Trophoblast cell (in vitro differentiated cells and primary cell): ENCODE data around the gene FOXP2.
"Not testable (repeated sequence)": the region's sequence is repeated elsewhere in the genome, so short reads cannot be mapped to it uniquely, and the experiment has no call there.

Experiments
- DNase-seq, 2 donors: peaks; one replicate each; pipeline ENCODE4 v3.0.0-alpha.2; 2016
- H2AFZ ChIP-seq: 2 replicates; pipeline ENCODE4 v1.6.1; 2013; ENCODE audit warnings: low read length, moderate library complexity, mild to moderate bottlenecking; ENCODE audit not compliant: insufficient read depth, poor library complexity
- H2AK5ac ChIP-seq: 2 replicates; pipeline ENCODE4 v1.6.1; 2013; ENCODE audit warnings: mild to moderate bottlenecking, low read length
- H2BK120ac ChIP-seq: 2 replicates; pipeline ENCODE4 v1.6.1; 2013; ENCODE audit warnings: low read length, mild to moderate bottlenecking, moderate library complexity; ENCODE audit not compliant: insufficient read depth, poor library complexity
- H2BK12ac ChIP-seq: 2 replicates; pipeline ENCODE4 v1.6.1; 2013; ENCODE audit warnings: mild to moderate bottlenecking, low read length, moderate library complexity
- H2BK5ac ChIP-seq: 2 replicates; pipeline ENCODE4 v1.6.1; 2013; ENCODE audit warnings: low read length, low read depth, moderate library complexity, mild to moderate bottlenecking; ENCODE audit not compliant: poor library complexity
- H3K14ac ChIP-seq: 2 replicates; pipeline ENCODE4 v1.6.1; 2013; ENCODE audit warnings: mild to moderate bottlenecking, low read length
- H3K18ac ChIP-seq: 2 replicates; pipeline ENCODE4 v1.6.1; 2013; ENCODE audit warnings: mild to moderate bottlenecking, low read length
- H3K23ac ChIP-seq: 2 replicates; pipeline ENCODE4 v1.6.1; 2013; ENCODE audit warnings: low read length
- H3K27ac ChIP-seq: 2 replicates; pipeline ENCODE4 v1.5.1; 2013; ENCODE audit warnings: low read depth, mild to moderate bottlenecking, inconsistent platforms, low read length, moderate library complexity
- H3K27me3 ChIP-seq: 2 replicates; pipeline ENCODE4 v1.6.1; 2013; ENCODE audit warnings: inconsistent platforms, mild to moderate bottlenecking, low read length, moderate library complexity; ENCODE audit not compliant: insufficient read depth
- H3K36me3 ChIP-seq, 2 experiments: 1 replicate in 1 of 2; 2 replicates in 1 of 2; pipeline ENCODE4 v1.6.1; 2013; ENCODE audit warnings: low read length in 2 of 2, mild to moderate bottlenecking in 2 of 2, moderate library complexity in 1 of 2; ENCODE audit not compliant: insufficient read depth in 2 of 2, control insufficient read depth in 1 of 2
- H3K4ac ChIP-seq: 2 replicates; pipeline ENCODE4 v1.6.1; 2013; ENCODE audit warnings: low read depth, mild to moderate bottlenecking, low read length, moderate library complexity
- H3K4me1 ChIP-seq, 2 experiments: 1 replicate in 1 of 2; 2 replicates in 1 of 2; pipeline ENCODE4 v1.6.1; 2013; ENCODE audit warnings: low read length in 2 of 2, mild to moderate bottlenecking in 2 of 2, moderate library complexity in 1 of 2; ENCODE audit not compliant: insufficient read depth in 2 of 2, control insufficient read depth in 1 of 2
- H3K4me2 ChIP-seq: 2 replicates; pipeline ENCODE4 v1.6.1; 2013; ENCODE audit warnings: inconsistent platforms, mild to moderate bottlenecking, low read length, moderate library complexity
- H3K4me3 ChIP-seq: 2 replicates; pipeline ENCODE4 v1.5.1; 2013; ENCODE audit warnings: mild to moderate bottlenecking, low read depth, low read length, inconsistent platforms
- H3K79me1 ChIP-seq: one replicate; pipeline ENCODE4 v1.6.1; 2013; ENCODE audit warnings: low read length
- H3K79me2 ChIP-seq: 2 replicates; pipeline ENCODE4 v1.6.1; 2013; ENCODE audit warnings: low read length, mild to moderate bottlenecking; ENCODE audit not compliant: control insufficient read depth, insufficient read depth, poor library complexity
- H3K9ac ChIP-seq: 2 replicates; pipeline ENCODE4 v1.6.1; 2013; ENCODE audit warnings: mild to moderate bottlenecking, low read length
- H3K9me3 ChIP-seq: 2 replicates; pipeline ENCODE4 v1.6.1; 2013; ENCODE audit warnings: low read depth, mild to moderate bottlenecking, control low read depth, inconsistent platforms, low read length; ENCODE audit not compliant: insufficient read depth
- H4K12ac ChIP-seq: 2 replicates; pipeline ENCODE4 v1.6.1; 2013; ENCODE audit warnings: low read depth, mild to moderate bottlenecking, low read length, moderate library complexity
- H4K8ac ChIP-seq: 2 replicates; pipeline ENCODE4 v1.6.1; 2013; ENCODE audit warnings: low read depth, mild to moderate bottlenecking, low read length, moderate library complexity
- H4K91ac ChIP-seq: one replicate; pipeline ENCODE4 v1.6.1; 2013; ENCODE audit warnings: low read depth, mild to moderate bottlenecking, low read length, moderate library complexity
- WGBS: extraction: QIAGEN DNeasy Blood & Tissue Kit; methylation state at CpG from one replicate; pipeline ENCODE4 v1.1.7; 2013; ENCODE audit warnings: missing lambda C conversion rate; ENCODE audit not compliant: insufficient read length, insufficient coverage; ENCODE audit errors: extremely low coverage; 5-methylcytosine and 5-hydroxymethylcytosine counted together

FOXP2 gene

GRCh38 chr7:114598946-114599345 lies 184.3 kb downstream of the FOXP2 start:
- no peak overlapping the region for H2BK120ac ChIP-seq
- H3K4me2 ChIP-seq = no peak overlapping the region
- no peak overlapping the region for H2BK5ac ChIP-seq
- H3K9ac ChIP-seq = no peak overlapping the region
- DNase-seq = no peak
- H3K36me3 ChIP-seq = no peaks in the 10 kb centered on the region
- no peak overlapping the region for H3K14ac ChIP-seq
- no peaks in the 10 kb centered on the region for H3K27me3 ChIP-seq
- no peaks in the 10 kb centered on the region for H3K79me2 ChIP-seq
- no peak overlapping the region for H2BK12ac ChIP-seq
- H3K4me1 ChIP-seq = no peaks in the 10 kb centered on the region
- H3K9me3 ChIP-seq = no peaks in the 10 kb centered on the region
- H2AFZ ChIP-seq = no peak overlapping the region
- no peak overlapping the region for H3K4me3 ChIP-seq
- no peak overlapping the region for H4K12ac ChIP-seq
- no peaks in the 10 kb centered on the region for H3K79me1 ChIP-seq
- no peak overlapping the region for H4K91ac ChIP-seq
- no CpG with 5 or more reads among the region's 4 CpGs for WGBS
- H2AK5ac ChIP-seq = no peak overlapping the region
- no peak overlapping the region for H3K23ac ChIP-seq
- no peak overlapping the region for H4K8ac ChIP-seq
- H3K27ac ChIP-seq = no peak overlapping the region
- no peak overlapping the region for H3K18ac ChIP-seq
- no peak overlapping the region for H3K4ac ChIP-seq

- H3K79me2 ChIP-seq = no peaks in the 10 kb centered on the region
- H3K36me3 ChIP-seq = no peaks in the 10 kb centered on the region
- H2BK5ac ChIP-seq = no peak overlapping the region
- no peaks in the 10 kb centered on the region for H3K4me1 ChIP-seq
- H3K18ac ChIP-seq = no peak overlapping the region
- H3K4me3 ChIP-seq = no peak overlapping the region
- no peak overlapping the region for H4K12ac ChIP-seq
- no peak overlapping the region for H2BK12ac ChIP-seq
- H2AFZ ChIP-seq = no peak overlapping the region
- no peak overlapping the region for H3K4me2 ChIP-seq
- H3K27me3 ChIP-seq = no peaks in the 10 kb centered on the region
- H4K91ac ChIP-seq = no peak overlapping the region
- no peak overlapping the region for H2BK120ac ChIP-seq
- H3K9ac ChIP-seq = no peak overlapping the region
- no peak overlapping the region for H3K4ac ChIP-seq
- no peaks in the 10 kb centered on the region for H3K79me1 ChIP-seq
- no peaks in the 10 kb centered on the region for H3K9me3 ChIP-seq
- H3K27ac ChIP-seq = no peak overlapping the region
- H2AK5ac ChIP-seq = no peak overlapping the region
- H3K14ac ChIP-seq = no peak overlapping the region
- no CpG with 5 or more reads among the region's 2 CpGs for WGBS
- no peak overlapping the region for H4K8ac ChIP-seq
- no peak overlapping the region for H3K23ac ChIP-seq
- no peak for DNase-seq
Measured at GRCh38 chr7:114606100-114606499, 191.5 kb downstream of the FOXP2 start.

- H3K18ac ChIP-seq, H3K9ac ChIP-seq: not testable (repeated sequence)
Measured at GRCh38 chr7:114608822-114609221, 194.2 kb downstream of the FOXP2 start.

GRCh38 chr7:114620208-114620607 lies 205.6 kb downstream of the FOXP2 start:
- Histone ChIP-seq H4K8ac (no peak overlapping the region), H2AK5ac (no peak overlapping the region), H2BK120ac (no peak overlapping the region)

More at GRCh38 chr7:114608822-114609221, 194.2 kb downstream of the FOXP2 start:
- not testable (repeated sequence) for H2BK5ac ChIP-seq, H2BK120ac ChIP-seq, H3K23ac ChIP-seq, H3K36me3 ChIP-seq, H3K4me2 ChIP-seq, H3K14ac ChIP-seq, H3K79me2 ChIP-seq, H3K4me3 ChIP-seq, H4K8ac ChIP-seq, H2AK5ac ChIP-seq, H3K4me1 ChIP-seq, H3K27ac ChIP-seq, H3K79me1 ChIP-seq, H3K27me3 ChIP-seq, H3K4ac ChIP-seq, DNase-seq, H4K12ac ChIP-seq, H2AFZ ChIP-seq, H3K9me3 ChIP-seq, H2BK12ac ChIP-seq, H4K91ac ChIP-seq
- WGBS = no CpG with 5 or more reads among the region's 11 CpGs

More at GRCh38 chr7:114620208-114620607, 205.6 kb downstream of the FOXP2 start:
- Histone ChIP-seq H2AFZ (no peak overlapping the region), H3K18ac (no peak overlapping the region), H3K23ac (no peak overlapping the region), H3K4me3 (no peak overlapping the region), H2BK5ac (no peak overlapping the region), H4K91ac (no peak overlapping the region), H2BK12ac (no peak overlapping the region), H3K27me3 (no peaks in the 10 kb centered on the region), H3K9me3 (no peaks in the 10 kb centered on the region), H3K4ac (no peak overlapping the region), H3K79me1 (no peaks in the 10 kb centered on the region), H3K9ac (no peak overlapping the region), H3K14ac (no peak overlapping the region), H3K36me3 (no peaks in the 10 kb centered on the region), H3K4me2 (no peak overlapping the region), H3K79me2 (no peaks in the 10 kb centered on the region), H4K12ac (no peak overlapping the region), H3K4me1 (no peaks in the 10 kb centered on the region), H3K27ac (no peak overlapping the region)
- no peak for DNase-seq
- no CpG with 5 or more reads among the region's 3 CpGs for WGBS
